ENCODE measurements around the gene MACROD2.
A peak's percentile ranks its signal among the peaks of the same experiment; 100 is the strongest.

The MACROD2 gene

GRCh38 chr20:15675061-15675514 is 1679.8 kb downstream of the MACROD2 start:
- no peak for DNase-seq

GRCh38 chr20:15675813-15676484 is 1680.6 kb downstream of the MACROD2 start:
- no peak for DNase-seq

GRCh38 chr20:15676815-15677214 is 1681.5 kb downstream of the MACROD2 start:
- no peak for DNase-seq

- DNase-seq: no peak
Observed at GRCh38 chr20:15682690-15683089, 1687.4 kb downstream of the MACROD2 start.

- DNase-seq: no peak
Observed at GRCh38 chr20:15692570-15692969, 1697.3 kb downstream of the MACROD2 start.

- no peak for DNase-seq
Observed at GRCh38 chr20:15699431-15700146, 1704.3 kb downstream of the MACROD2 start.

GRCh38 chr20:15700147-15700765 is 1704.9 kb downstream of the MACROD2 start:
- DNase-seq: no peak

- no peak for DNase-seq
Observed at GRCh38 chr20:15702161-15702560, 1706.8 kb downstream of the MACROD2 start.

GRCh38 chr20:15703171-15703911 is 1708.0 kb downstream of the MACROD2 start:
- peak; percentile 65 for DNase-seq

GRCh38 chr20:15705975-15706374 is 1710.7 kb downstream of the MACROD2 start:
- DNase-seq: no peak

- DNase-seq: no peak
Observed at GRCh38 chr20:15706719-15707118, 1711.4 kb downstream of the MACROD2 start.

GRCh38 chr20:15708984-15709598 is 1713.8 kb downstream of the MACROD2 start:
- no peak for DNase-seq

- DNase-seq: no peak
Observed at GRCh38 chr20:15710636-15711035, 1715.3 kb downstream of the MACROD2 start.

GRCh38 chr20:15711177-15711576 is 1715.9 kb downstream of the MACROD2 start:
- DNase-seq: no peak

GRCh38 chr20:15716256-15716655 is 1720.9 kb downstream of the MACROD2 start:
- DNase-seq: no peak

GRCh38 chr20:15726416-15726815 is 1731.1 kb downstream of the MACROD2 start:
- DNase-seq: no peak

GRCh38 chr20:15734052-15734451 is 1738.7 kb downstream of the MACROD2 start:
- DNase-seq: no peak

- no peak for DNase-seq
Observed at GRCh38 chr20:15739035-15739434, 1743.7 kb downstream of the MACROD2 start.

- DNase-seq: no peak
Observed at GRCh38 chr20:15740046-15740775, 1744.9 kb downstream of the MACROD2 start.

- no peak for DNase-seq
Observed at GRCh38 chr20:15742087-15742486, 1746.8 kb downstream of the MACROD2 start.

- DNase-seq: no peak
Observed at GRCh38 chr20:15742627-15743026, 1747.3 kb downstream of the MACROD2 start.

Data from MV-4-11 (cell line).